Activated CD4-positive, alpha-beta T cell treated with anti-CD3 and anti-CD28 coated beads, Interleukin-2, amount 50 U/mL, for 24 hours (primary cell): ENCODE data around the gene CD38.
A peak's percentile ranks its signal among the peaks of the same experiment; 100 is the strongest.
"Not testable (repeated sequence)": the region's sequence is repeated elsewhere in the genome, so short reads cannot be mapped to it uniquely, and the experiment has no call there.

Source experiments
- DNase-seq, 2 donors: peaks; one replicate each; pipeline ENCODE4 v3.0.0-alpha.2; 2020; ENCODE audit warnings: low read depth in 1 of 2, low spot score in 1 of 2

CD38 gene

DNA sequence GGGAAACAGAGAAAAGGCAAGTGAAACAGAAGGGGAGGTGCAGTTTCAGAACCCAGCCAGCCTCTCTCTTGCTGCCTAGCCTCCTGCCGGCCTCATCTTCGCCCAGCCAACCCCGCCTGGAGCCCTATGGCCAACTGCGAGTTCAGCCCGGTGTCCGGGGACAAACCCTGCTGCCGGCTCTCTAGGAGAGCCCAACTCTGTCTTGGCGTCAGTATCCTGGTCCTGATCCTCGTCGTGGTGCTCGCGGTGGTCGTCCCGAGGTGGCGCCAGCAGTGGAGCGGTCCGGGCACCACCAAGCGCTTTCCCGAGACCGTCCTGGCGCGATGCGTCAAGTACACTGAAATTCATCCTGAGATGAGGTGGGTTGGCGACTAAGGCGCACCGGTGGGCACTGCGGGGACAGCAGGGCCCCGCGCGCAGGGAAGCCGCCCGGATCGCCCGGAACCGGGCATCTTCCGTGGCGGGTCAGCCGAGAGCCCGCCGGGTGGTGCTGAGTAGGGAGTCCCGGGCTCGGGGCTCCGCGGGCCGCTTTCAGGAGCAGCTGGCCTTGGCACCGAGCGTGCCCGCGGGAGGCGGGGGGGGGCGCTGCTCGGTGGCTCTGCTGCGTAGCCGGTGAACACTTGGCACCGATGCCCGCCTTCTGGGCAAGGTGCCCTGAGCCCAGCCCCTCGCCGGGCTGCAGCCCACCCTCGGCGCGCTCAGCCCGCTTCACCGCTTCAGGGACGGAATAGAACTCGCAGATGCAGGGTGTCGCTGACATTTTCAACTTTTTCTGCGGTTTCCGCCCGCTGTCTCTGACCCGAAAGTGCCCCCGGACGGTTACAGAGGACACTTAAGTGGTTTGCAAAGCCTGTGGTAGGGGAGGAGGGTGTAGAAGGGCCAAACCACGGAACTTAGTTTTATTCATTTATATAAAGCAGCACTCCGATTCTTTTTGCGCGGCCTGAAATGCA is at the start of gene CD38:
TSS of gene CD38 (plus strand) at position 40 of the 953 bp plus-strand sequence. CDS start at position 127, 87 bp downstream.
- peak in 1 of 2 donors; percentile 26 for DNase-seq

DNA sequence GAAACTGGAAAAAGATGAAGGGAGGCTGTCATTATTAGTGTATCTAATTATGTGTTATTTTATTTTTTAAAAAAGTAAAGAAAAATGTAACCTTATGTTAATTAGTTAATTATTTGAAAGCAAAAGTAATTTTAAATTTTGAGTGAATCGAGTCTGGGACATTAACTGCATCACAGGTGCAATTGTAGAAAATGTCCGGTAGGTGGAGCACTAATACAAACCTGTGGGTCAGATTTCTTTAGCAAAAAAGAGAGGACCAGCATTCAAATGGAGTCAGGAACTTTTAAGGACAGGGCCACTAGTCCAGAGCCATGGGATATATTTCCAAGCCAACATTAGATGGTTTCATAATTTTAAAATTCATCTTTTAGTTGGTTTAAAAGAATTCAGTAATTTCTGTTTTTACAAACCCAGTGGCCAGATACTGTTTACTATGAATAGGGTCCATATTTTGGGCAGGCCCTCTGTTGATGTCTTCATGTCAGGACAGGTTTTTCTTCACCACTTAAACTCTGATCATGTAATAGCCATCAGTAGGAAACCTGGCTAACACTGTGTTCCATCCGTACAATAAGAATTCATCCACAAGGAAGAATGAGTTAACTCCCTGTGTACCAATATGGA is 48.1 kb upstream of the CD38 start:
- peak in 1 of 2 donors; percentile 26 for DNase-seq

DNA sequence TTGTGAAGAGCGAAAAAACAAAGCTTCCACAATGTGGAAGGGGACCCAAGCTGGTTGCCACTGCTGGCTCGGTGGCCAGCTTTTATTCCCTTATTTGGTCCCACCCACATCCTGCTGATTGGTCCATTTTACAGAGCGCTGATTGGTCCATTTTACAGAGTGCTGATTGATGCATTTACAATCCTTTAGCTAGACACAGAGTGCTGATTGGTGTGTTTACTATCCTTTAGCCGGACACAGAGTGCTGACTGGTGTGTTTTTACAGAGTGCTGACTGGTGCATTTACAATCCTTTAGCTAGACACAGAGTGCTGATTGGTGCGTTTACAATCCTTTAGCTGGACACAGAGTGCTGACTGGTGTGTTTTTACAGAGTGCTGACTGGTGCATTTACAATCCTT is 45.1 kb upstream of the CD38 start:
- DNase-seq = not testable (repeated sequence)

DNA sequence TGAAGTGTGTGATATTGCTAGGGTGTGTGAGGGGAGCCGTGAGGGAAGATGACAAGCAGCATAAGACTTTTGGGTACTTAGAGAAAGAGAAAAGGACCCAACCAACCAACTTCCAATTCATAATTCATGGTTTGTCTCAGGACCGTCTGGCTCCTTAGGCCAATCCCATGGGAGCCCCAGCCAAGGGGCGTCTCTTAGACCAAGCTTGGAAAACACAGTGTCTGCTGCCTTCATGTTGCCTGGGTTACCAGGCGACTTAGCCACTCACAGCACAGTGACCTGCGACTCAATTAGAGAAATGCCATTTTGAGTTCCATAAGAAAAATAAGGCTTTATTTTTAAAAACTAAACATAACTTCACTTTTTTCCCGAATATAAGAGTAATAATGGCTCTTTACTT is 42.6 kb upstream of the CD38 start:
- no peak for DNase-seq

DNA sequence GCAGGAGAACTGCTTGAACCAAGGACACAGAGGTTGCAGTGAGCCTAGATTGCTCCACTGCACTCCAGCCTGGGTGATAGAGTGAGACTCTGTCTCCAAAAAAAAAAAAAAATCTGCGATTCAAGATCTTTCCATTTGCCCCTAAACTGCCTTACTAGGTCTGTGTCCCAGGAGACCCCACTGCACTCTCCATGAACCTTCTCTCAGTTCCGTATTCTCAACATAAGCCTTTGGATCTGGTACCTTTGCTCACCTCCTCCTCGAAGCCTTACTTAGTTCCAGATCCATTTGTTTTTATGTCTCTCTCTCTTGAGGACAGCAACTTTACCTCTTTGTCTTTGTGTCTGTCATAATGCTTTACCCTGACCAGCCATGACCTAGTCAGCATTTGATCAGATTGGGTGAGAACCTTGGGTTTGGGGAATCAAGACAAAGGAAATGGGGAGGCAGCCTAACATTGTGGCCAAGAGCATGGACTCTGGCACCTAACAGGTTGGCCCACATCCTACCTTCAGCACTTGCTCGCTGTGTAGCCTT is 41.5 kb upstream of the CD38 start:
- DNase-seq = no peak

DNA sequence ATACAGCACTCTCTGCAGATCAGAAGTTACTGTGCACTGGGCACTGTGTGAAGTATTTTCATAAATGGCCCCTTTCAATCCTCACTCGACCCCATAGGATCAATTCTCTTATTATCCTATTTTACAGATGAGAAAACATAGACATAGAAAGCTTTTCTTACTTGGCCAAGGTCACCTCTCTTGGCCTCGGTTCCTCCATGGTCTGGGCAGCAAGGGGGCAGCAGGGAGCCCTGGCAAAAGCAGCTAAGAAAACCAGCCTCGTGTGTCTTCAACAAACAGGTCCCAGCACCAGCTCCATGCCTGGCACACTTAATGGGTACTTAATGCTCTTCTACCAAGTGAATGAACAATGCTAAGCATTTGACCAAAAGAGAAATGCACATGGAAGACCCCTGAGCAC is 40.9 kb upstream of the CD38 start:
- no peak for DNase-seq

DNA sequence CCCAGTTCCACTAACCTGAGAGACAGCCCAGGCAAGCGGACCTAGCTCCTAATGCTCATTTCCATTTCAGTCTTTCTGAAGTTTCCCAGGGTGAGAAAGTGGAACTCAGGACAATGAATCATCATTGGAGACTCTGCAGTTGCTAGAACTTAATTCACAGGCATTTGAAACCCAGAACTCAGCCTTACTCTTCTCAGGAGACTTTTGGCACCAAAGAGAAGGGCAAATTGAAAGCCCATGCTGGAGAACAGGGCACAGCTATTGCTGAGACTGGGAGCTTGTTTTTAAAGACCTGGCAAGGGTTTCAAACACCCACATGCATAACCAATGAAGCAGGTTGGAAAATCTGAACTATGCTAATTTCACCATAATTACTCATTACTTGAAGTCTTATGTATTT is 39.3 kb upstream of the CD38 start:
- peak in 1 of 2 donors; percentile 30 for DNase-seq

DNA sequence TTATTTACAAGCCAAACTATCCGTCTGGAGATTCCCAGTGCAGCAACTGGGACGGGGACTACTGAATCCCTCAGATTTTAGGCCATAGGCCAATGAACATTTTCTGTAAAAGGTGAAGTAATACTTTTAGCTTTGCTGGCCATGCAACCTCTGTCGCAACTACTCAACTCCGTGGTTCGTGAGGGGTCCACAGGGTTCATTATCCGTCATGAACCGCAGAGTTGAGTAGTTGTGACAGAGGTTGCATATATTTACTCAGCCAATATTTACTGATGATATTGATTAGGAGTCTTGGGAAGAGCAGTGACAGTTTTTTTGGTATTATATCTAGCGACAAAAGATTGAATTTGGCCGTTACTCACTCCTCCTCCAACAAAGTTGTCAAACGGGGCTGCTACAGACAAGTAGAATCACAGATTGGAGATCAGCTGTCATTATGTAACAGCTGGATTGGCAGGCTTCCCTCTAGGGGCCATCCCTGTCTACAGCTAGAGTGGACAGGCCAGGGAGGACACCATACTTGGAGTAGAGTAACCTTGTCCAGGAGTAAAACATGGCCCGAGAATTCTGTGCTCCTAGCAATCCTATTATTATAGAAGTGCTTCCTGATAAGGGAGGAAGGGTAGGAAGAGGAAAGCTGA is 37.2 kb upstream of the CD38 start:
- DNase-seq = no peak

DNA sequence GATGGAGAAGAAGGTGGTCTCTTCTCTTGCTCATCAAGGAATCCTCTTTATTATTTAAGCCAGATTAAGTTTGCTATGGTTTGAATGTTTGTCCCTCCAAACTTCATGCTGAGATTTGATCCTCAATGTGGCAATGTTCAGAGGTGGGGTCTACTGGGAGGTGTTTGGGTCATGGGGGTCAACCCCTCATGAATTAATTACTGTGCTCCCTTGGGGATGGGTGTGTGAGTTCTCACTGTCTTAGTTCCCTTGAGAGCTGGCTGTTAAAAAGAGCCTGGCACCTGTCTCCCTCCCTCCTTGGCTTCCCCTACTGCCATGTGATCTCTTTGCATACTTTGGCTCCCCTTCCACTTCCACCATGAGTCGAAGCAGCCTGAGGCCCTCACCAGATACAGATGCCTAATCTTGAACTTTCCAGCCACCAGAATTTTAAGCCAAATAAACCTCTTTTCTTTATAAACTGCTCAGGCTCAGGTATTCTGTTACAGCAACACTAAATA is 36.0 kb upstream of the CD38 start:
- no peak for DNase-seq

DNA sequence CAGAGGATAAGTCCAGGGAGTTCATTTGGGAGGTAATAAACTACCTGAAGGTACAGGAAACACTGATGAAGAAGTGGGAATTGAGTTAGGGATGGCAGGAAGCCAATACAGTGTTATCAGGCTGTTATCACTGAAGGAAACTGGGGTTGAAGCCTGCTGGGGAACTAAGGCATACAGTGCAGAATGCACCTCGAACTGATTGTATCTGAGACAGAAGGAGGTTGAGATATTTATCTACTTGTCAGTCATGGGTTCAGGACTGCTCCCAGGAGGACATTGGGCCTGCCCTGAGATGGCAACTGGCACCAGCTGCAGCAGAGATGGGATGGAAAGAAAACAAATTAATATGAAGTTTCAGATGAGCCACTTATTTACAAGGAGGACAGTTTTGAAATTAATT is 35.5 kb upstream of the CD38 start:
- no peak for DNase-seq

DNA sequence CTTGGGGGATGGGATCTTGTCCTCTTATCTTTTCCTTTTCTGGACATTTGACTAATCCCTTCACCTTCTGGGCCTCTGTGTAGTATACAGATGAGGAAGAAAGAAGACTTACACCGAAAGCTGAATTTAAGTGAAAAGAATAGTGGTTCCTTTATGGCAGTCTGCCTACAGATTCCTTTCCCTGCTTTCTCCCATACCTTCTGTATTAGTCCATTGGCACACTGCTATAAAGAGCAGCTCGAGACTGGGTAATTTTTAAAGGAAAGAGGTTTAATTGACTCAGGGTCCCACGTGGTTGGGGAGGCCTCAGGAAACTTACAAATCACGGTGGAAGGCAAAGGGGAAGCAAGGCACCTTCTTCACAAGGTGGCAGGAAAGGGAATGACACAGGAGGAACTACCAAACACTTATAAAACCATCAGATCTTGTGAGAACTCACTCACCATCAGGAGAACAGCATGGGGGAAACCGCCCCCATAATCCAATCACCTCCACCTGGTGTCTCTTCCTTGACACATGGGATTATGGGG is 34.0 kb upstream of the CD38 start:
- no peak for DNase-seq

DNA sequence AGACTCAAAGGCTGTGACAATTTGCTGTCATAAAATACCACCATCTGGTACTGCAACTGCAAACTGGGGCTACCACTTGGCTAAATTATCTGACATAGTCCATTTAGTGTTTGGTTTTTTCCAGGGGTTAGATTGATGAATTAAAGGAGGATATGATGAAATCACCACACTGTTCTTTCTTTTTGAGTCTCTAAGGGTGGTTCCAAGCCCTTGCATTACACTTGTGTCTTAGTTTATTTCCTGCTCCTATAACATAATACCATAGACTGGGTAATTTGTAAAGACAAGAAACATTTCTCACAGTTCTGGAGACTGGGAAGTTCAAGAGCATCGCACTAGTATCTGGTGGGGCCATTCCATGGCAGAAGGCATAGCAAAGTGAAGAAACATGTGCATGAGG is 32.0 kb upstream of the CD38 start:
- DNase-seq = no peak

DNA sequence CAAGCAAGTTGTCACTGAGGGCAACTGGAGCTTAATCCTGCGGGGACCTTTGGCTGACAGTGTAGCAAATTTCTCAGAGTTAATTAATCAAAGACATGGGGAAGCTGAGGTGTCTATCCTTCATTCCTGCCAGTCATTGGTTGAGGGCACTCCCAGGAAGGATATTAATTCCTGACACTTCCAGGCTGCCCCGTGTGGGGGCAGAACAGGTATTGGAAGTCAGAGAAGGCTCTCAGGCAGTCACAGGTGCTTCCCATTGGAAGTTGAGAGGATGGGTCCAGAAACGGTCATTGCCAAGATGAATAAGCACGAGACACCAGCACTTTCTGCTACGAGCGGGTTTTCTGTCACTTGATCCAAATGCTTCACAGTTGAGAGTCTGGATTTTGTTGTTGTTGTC is 29.1 kb upstream of the CD38 start:
- no peak for DNase-seq

DNA sequence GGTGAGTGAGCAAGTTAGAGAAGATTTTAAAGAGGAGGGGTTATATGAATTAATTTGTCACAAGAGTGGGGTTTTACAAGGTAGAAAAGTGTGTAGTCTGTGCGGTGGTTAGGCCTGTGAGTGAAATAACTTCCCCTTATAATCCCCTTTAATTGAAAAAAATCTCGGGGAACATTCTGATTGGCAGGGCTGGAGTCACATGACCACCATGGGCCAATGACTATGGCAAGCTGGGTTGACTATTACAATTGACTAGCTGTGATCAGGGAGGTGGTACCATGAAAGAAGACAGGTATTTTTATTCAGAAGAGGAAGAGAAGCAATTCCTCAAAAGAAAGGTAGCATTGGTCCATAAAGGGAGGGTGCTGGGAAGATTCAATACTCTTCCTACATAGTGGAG is 27.0 kb upstream of the CD38 start:
- DNase-seq = no peak

DNA sequence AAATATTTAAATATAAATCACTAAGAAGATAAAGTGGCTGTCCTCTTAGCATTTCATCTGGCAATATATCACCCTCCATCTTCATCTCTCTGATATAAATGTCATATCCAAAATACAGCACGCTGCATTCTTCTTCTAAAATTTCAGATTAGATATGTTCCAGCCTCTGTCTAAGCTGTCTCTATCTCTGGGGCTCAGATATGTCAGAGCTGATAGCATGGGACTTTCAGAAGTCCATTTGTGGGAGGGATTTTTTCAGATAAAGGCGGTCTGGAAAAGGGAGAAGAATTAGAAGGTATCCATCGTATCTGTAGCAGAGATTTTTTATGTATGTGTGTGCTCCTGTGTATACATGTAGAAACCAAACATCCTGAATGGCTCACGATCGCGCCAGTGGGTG is 25.0 kb upstream of the CD38 start:
- no peak for DNase-seq

DNA sequence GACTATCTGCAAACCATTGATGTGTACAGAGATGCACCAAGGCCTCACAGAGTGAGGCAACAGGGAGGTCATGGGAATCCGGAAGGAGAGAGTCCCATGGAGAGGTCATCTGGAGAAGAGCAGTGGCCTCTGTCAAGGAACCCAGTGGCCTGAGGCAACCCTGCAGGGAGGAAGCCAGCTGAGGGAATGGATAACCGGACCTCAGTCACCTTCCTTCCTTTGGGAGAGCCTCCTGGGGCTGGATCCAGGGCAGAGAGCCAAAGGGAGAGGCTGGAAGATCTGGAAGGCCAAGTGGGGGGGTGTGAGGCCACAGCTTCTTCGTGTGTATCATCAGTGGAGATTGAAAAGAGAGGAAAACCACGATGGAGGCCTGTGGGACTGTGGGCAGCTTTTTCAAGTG is 24.3 kb upstream of the CD38 start:
- DNase-seq = no peak

DNA sequence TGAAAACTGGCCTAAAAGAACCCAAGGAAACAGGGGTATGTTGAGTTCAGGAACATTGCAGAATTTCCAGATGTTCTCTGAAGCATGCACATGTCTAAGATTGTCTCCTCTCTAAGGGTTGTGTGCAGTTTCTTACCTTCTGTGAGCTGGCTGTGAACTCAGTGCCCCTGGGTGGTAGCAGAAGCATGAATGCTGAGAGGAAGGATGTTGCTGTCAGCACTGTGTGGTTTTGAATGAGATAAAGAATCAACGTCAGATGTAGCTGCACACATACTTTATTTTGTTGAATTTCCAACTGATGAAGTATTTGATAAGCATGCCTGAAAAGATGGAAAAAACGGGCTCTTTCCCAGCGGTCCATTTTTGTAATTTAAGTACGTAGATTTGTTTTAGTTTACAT is 23.8 kb upstream of the CD38 start:
- DNase-seq = peak in 1 of 2 donors; percentile 45

DNA sequence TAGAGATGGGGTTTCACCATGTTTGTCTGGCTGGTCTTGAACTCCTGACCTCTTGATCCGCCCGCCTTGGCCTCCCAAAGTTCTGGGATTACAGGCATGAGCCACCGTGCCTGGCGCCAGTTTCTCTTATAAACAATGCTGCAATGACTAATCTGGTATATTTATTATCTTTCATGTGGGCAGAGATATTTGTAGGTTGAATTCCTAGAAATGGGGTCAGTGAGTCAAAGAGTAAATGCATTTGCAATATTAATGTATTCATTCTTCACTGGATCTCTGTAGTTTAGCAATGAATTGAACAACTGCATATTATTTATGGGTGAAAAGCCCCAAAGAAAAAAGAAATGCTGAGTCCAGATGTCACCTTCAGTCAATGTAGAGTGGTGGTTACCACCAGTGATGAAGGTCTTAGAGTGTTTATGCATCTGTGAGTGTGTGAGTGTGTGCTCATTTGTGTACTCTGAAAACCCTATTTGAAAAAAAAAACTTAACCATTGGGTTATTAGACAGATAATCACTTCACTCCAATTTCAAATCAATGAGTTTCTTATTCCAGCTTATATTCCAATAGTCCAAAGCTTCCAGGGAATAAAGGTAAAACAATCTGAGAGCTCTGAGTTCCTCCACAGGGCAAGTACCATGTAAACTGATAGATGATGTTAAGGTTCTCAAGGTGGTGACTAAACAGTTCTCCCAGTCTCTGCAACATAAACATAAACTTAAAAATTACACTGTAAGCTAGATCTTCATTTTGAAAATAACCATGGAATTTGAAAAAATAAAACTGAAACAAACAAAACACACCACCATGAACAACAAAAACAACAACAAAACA is 22.6 kb upstream of the CD38 start:
- peak in 1 of 2 donors; percentile 33 for DNase-seq

DNA sequence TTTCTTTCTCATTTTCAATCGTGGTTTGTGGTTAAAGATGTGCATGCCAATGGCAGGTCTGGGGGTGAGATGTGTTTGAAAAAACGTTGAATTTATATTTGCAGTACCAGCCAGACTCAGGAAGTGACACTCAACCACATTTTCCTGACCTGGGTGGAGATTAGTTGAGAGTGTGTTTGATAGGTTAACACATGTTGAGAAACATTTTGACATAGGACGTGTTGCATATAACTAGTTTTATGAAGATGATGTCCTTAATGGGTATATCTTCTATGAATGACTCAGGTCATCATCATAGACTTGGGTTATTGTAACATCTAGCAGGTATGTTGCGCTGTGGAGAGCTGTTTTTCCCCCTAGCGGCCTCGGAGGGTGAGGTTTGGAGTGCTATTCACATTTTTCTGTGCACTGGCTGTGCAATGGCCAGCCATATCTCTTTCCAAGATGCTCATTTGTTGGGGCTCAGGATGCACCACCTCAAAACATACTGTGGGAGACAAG is 21.7 kb upstream of the CD38 start:
- DNase-seq = peak; percentile 39 to 76

DNA sequence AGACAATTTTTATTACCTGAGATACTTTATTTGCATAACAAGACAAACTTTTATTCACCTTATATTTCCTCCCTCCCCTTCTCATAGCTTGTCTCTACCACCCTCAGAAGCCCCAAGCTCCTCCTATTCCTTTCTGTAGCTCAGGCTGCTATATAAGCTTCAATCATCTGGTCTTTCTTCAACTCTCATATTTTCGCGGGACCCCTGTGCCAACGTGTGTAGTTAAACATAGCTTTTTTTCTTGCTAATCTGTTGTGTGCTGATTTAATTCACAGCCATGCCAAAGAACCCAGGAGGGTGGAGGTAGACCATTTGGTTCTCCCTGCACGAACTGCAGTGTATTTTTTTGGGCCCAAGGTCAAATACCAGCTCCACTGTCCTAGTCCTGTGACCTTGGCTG is 21.1 kb upstream of the CD38 start:
- no peak for DNase-seq
